Neural crest cell (in vitro differentiated cells): Measurements from ENCODE around the gene DCC. TPM values are rescaled to one million over a fixed set of nuclear protein-coding genes. Genes with fewer than 3 reads are reported as not detected.
A peak's percentile ranks its signal among the peaks of the same experiment; 100 is the strongest.

Experiments used
- DNase-seq: peaks from one replicate; pipeline ENCODE4 v3.0.0; 2021; ENCODE audit warnings: low read depth, mixed read lengths, low spot score
- H3K27ac Mint-ChIP-seq: one replicate; pipeline ENCODE4 v1.8.0; 2021; ENCODE audit warnings: mild to moderate bottlenecking, mixed read lengths; ENCODE audit not compliant: unreplicated experiment
- H3K27me3 Mint-ChIP-seq: 2 replicates; pipeline ENCODE4 v1.8.0; 2021; ENCODE audit warnings: low read depth, mild to moderate bottlenecking, mixed read lengths
- H3K36me3 Mint-ChIP-seq: 2 replicates; pipeline ENCODE4 v1.8.0; 2021; ENCODE audit warnings: low read depth, mild to moderate bottlenecking, mixed read lengths
- H3K4me1 Mint-ChIP-seq: 2 replicates; pipeline ENCODE4 v1.8.0; 2021; ENCODE audit warnings: mixed read lengths
- H3K4me3 Mint-ChIP-seq: one replicate; pipeline ENCODE4 v1.8.0; 2021; ENCODE audit warnings: mild to moderate bottlenecking, mixed read lengths
- H3K9me3 Mint-ChIP-seq: 2 replicates; pipeline ENCODE4 v1.8.0; 2021; ENCODE audit warnings: mixed read lengths
- total RNA-seq: library from RNA; stranded (reverse); gene quantifications from 2 replicates; pipeline ENCODE4 v1.2.1, GENCODE V29; 2021
- TF ChIP-seq, protein P1 (sequence below): fragments of 200-600 bp; sonication (generic); conservative IDR thresholded peaks from 2 replicates; pipeline ENCODE4 v1.5.0; 2021; ENCODE audit warnings: antibody characterized with exemption, mild to moderate bottlenecking

The DCC gene
- total RNA-seq, 1 donor from 2014 or later: 10.1 TPM

DNA sequence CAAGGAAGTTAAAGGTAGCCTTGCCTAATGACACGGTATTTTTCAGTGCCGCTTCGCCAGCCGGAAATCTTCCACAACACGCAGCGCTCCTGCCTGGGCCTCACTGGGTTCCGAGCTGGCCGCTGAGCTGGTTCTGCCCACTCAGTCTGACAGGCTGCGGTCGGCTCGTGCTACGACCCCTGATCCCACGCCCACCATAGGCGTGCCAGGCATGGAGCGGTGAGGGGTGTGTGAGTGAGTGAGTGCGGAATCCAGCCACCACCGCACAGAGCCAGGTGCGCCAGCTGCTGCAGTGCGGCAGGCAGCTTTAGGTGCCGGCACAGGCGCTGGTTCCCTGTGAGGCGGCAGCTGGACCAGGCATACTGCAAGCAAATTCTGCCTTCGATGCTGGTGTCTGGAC lies 407.9 kb downstream of the DCC start:
- DNase-seq: no peak
- Mint-ChIP-seq H3K36me3 (no peaks in the 10 kb centered on the region), H3K27ac (no peak overlapping the region), H3K4me1 (no peaks in the 10 kb centered on the region), H3K4me3 (no peak overlapping the region), H3K27me3 (no peaks in the 10 kb centered on the region), H3K9me3 (no peaks in the 10 kb centered on the region)
- TF ChIP-seq, protein P1, sequence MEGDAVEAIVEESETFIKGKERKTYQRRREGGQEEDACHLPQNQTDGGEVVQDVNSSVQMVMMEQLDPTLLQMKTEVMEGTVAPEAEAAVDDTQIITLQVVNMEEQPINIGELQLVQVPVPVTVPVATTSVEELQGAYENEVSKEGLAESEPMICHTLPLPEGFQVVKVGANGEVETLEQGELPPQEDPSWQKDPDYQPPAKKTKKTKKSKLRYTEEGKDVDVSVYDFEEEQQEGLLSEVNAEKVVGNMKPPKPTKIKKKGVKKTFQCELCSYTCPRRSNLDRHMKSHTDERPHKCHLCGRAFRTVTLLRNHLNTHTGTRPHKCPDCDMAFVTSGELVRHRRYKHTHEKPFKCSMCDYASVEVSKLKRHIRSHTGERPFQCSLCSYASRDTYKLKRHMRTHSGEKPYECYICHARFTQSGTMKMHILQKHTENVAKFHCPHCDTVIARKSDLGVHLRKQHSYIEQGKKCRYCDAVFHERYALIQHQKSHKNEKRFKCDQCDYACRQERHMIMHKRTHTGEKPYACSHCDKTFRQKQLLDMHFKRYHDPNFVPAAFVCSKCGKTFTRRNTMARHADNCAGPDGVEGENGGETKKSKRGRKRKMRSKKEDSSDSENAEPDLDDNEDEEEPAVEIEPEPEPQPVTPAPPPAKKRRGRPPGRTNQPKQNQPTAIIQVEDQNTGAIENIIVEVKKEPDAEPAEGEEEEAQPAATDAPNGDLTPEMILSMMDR: no peak

DNA sequence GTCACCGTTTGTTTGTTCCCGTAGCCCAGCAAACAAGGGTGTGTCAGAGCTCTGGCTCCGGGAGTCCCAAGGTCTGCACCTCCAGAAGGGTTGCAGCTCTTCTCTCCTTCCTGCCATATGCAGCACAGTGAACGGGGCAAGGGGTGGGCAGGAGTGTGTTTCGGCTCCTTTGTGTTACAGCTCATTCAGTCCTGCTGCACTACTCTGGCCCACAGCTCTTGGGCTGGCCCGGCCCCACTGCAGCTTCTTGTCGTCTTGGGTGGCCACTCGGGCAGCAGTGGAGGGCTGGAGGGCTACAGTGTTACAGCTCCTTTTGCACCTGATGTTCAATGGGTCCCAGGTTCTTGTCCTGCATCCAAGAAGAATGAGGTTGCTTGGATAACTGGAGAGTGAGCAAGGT lies 408.3 kb downstream of the DCC start:
- H3K4me1 Mint-ChIP-seq: no peaks in the 10 kb centered on the region

DNA sequence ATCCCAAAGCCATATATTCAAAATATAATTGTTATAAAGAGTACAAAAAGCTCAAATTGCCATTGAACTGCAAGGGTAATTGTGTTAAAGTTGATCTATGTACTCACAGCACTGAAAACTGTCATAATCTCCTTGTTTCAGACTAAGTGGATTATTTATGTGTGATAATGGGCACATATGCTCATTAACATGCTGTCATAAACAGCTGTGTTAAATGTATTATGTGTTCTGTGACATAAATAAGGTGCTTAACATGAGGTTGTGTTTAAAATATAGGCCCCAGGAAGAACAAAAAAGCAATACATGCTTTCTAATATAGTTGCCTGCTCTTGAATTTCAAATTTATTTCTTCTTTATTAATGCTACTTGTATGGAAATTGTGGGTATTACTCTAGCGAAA lies 409.5 kb downstream of the DCC start:
- Mint-ChIP-seq H3K9me3 (no peaks in the 10 kb centered on the region), H3K36me3 (no peaks in the 10 kb centered on the region), H3K4me3 (no peak overlapping the region), H3K27ac (no peak overlapping the region), H3K4me1 (no peaks in the 10 kb centered on the region), H3K27me3 (no peaks in the 10 kb centered on the region)
- DNase-seq: no peak
- TF ChIP-seq, protein P1: no peak

More for the DNA sequence above, 408.3 kb downstream of the DCC start:
- TF ChIP-seq, protein P1: no peak
- H3K9me3 Mint-ChIP-seq: no peaks in the 10 kb centered on the region
- no peaks in the 10 kb centered on the region for H3K36me3 Mint-ChIP-seq
- no peaks in the 10 kb centered on the region for H3K27me3 Mint-ChIP-seq
- H3K4me3 Mint-ChIP-seq: no peak overlapping the region
- DNase-seq: no peak
- no peak overlapping the region for H3K27ac Mint-ChIP-seq

DNA sequence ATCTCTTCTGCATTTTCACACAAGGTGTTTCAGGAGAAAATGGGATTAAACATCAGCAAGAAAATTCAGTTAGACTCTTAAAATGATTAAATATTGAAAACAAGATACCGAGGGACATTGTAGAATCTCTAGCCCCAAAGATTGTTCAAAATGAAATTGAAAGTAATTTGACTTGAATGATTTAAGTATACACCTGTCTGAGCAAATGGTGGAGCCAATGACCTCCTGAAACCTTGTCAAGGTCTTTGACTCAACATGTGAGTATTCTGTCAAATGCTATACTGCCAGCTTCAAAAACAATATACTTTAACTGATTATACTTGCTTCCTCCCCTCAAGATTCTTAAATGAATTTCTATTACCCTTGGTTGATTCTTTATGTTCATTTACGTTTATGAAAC lies 411.0 kb downstream of the DCC start:
- DNase-seq: no peak
- Mint-ChIP-seq H3K4me1 (no peaks in the 10 kb centered on the region), H3K4me3 (no peak overlapping the region), H3K27ac (no peak overlapping the region), H3K9me3 (no peaks in the 10 kb centered on the region), H3K27me3 (no peaks in the 10 kb centered on the region), H3K36me3 (no peaks in the 10 kb centered on the region)
- TF ChIP-seq, protein P1: no peak

DNA sequence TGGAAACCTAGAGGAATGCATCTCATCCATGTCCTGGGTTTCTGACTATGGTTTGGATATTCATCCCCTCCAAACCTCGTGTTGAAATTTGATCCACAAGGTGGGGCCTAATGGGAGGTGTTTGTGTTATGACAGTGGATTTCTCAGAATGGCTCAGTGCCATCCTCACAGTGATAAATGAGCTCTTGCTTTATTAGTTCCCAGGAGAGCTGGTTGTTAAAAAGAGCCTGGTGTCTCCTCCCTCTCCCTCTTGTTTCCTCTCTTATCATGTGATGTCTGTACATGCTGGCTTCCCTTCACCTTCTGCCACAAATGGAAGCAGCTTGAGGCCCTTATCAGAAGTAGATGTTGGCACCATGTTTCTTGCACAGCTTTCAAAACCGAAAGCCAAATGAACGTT lies 424.3 kb downstream of the DCC start:
- no peaks in the 10 kb centered on the region for H3K4me1 Mint-ChIP-seq
- DNase-seq: no peak
- no peaks in the 10 kb centered on the region for H3K27me3 Mint-ChIP-seq
- no peak overlapping the region for H3K27ac Mint-ChIP-seq
- peaks cover 4% of the 10 kb centered on the region for H3K9me3 Mint-ChIP-seq
- no peaks in the 10 kb centered on the region for H3K36me3 Mint-ChIP-seq
- TF ChIP-seq, protein P1: no peak
- no peak overlapping the region for H3K4me3 Mint-ChIP-seq

DNA sequence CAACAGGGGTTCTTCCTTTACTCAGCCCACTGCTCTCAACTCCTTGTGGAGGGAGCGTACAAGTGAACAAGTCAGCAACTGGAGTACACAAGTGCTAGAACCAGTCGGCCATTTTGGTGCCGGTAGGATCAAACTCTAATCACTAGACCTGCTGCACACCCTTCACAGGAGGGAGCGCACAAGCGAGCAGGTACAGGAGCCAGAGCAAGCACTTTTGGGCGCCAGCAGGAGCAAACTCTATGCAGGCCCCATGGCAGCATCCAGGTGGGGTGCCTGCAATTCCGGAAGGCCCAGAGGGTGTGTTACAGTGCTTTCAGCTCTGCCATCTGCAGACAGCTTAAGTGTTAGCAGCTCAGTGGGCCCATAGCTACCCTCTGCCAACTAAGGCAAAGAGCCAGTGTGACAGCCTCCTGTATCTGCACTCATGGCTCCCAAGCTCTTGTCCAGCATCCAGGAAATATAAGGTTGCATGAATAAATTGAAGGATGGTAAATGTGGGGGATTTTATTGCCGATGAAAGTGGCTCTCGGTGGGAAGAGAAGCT lies 426.1 kb downstream of the DCC start:
- H3K9me3 Mint-ChIP-seq: peaks cover 4% of the 10 kb centered on the region

More for the DNA sequence above, 426.1 kb downstream of the DCC start:
- H3K27me3 Mint-ChIP-seq: no peaks in the 10 kb centered on the region
- TF ChIP-seq, protein P1: no peak
- H3K27ac Mint-ChIP-seq: peak overlapping the region; percentile 58
- H3K4me1 Mint-ChIP-seq: no peaks in the 10 kb centered on the region
- no peak overlapping the region for H3K4me3 Mint-ChIP-seq
- no peak for DNase-seq
- no peaks in the 10 kb centered on the region for H3K36me3 Mint-ChIP-seq
